DOHH2 (cell line): ENCODE results near the gene MPHOSPH9.

Experiments used
- H3F3A ChIP-seq: fragments of 200-600 bp; sonication (generic), shearing (Covaris generic); 2 replicates; pipeline ENCODE4 v1.6.0; 2016; ENCODE audit warnings: antibody characterized with exemption, mild to moderate bottlenecking; ENCODE audit not compliant: control insufficient read depth, insufficient read depth
- H3K27ac ChIP-seq: fragments of 200-600 bp; sonication (generic); 2 replicates; pipeline ENCODE4 v1.5.1; 2014; ENCODE audit warnings: low read depth, mild to moderate bottlenecking, low read length, moderate library complexity
- H3K27me3 ChIP-seq: fragments of 200-600 bp; sonication (generic); 2 replicates; pipeline ENCODE4 v1.6.1; 2014; ENCODE audit warnings: mild to moderate bottlenecking, low read length, mixed read lengths; ENCODE audit not compliant: control insufficient read depth
- H3K36me3 ChIP-seq: fragments of 200-600 bp; sonication (generic); 2 replicates; pipeline ENCODE4 v1.6.1; 2014; ENCODE audit warnings: mild to moderate bottlenecking, low read length, moderate library complexity, mixed read lengths; ENCODE audit not compliant: control insufficient read depth
- H3K4me1 ChIP-seq: fragments of 200-600 bp; sonication (generic); 2 replicates; pipeline ENCODE4 v1.6.1; 2014; ENCODE audit warnings: mild to moderate bottlenecking, low read length, mixed read lengths; ENCODE audit not compliant: control insufficient read depth
- H3K4me2 ChIP-seq: fragments of 200-600 bp; sonication (generic); 2 replicates; pipeline ENCODE4 v1.6.0; 2014; ENCODE audit warnings: mild to moderate bottlenecking, low read length, moderate library complexity
- H3K4me3 ChIP-seq: fragments of 200-600 bp; sonication (generic); 2 replicates; pipeline ENCODE4 v1.5.1; 2014; ENCODE audit warnings: mild to moderate bottlenecking, low read length, mixed read lengths
- H3K79me2 ChIP-seq: fragments of 200-600 bp; sonication (generic); 2 replicates; pipeline ENCODE4 v1.6.1; 2014; ENCODE audit warnings: mild to moderate bottlenecking, low read length, mixed read lengths; ENCODE audit not compliant: control insufficient read depth
- H3K9me2 ChIP-seq: fragments of 200-600 bp; sonication (generic); replicated peaks from 2 replicates; pipeline ENCODE4 v1.6.1; 2014; ENCODE audit warnings: mild to moderate bottlenecking, low read length, mixed read lengths; ENCODE audit not compliant: control insufficient read depth
- H3K9me3 ChIP-seq: fragments of 200-600 bp; sonication (generic); 2 replicates; pipeline ENCODE4 v1.6.1; 2014; ENCODE audit warnings: antibody characterized with exemption, low read length, mixed read lengths; ENCODE audit not compliant: control insufficient read depth, insufficient read depth
- H4K20me1 ChIP-seq: fragments of 200-600 bp; sonication (generic); 2 replicates; pipeline ENCODE4 v1.6.0; 2014; ENCODE audit warnings: low read depth, mild to moderate bottlenecking, antibody characterized with exemption, low read length, moderate library complexity; ENCODE audit not compliant: control insufficient read depth, insufficient read depth
- CTCF ChIP-seq: fragments of 200-600 bp; sonication (generic); IDR thresholded peaks from one replicate; pipeline ENCODE4 v1.5.1; 2014; ENCODE audit warnings: antibody characterized with exemption, mild to moderate bottlenecking, low read depth, low read length; ENCODE audit not compliant: poor library complexity, severe bottlenecking
- EZH2phosphoT487 ChIP-seq: fragments of 200-600 bp; sonication (generic); IDR thresholded peaks from 2 replicates; pipeline ENCODE4 v1.6.1; 2017; ENCODE audit warnings: borderline replicate concordance, mild to moderate bottlenecking, antibody characterized with exemption, low read length, moderate library complexity, mixed read lengths

Gene MPHOSPH9

GRCh38 chr12:123265851-123266678 is 33.1 kb upstream of the MPHOSPH9 start:
- Histone ChIP-seq H3K4me3 (no peak overlapping the region), H3K4me2 (no peak overlapping the region), H3K79me2 (peaks cover 33% of the 10 kb centered on the region), H3K9me2 (no peaks in the 10 kb centered on the region), H3K27me3 (no peaks in the 10 kb centered on the region), H3K27ac (no peak overlapping the region), H3F3A (no peaks in the 10 kb centered on the region), H3K9me3 (no peaks in the 10 kb centered on the region), H3K4me1 (peaks cover 16% of the 10 kb centered on the region), H4K20me1 (no peaks in the 10 kb centered on the region), H3K36me3 (peaks cover 11% of the 10 kb centered on the region)
- TF ChIP-seq EZH2phosphoT487: no peak
- TF ChIP-seq CTCF: no peak

DNA sequence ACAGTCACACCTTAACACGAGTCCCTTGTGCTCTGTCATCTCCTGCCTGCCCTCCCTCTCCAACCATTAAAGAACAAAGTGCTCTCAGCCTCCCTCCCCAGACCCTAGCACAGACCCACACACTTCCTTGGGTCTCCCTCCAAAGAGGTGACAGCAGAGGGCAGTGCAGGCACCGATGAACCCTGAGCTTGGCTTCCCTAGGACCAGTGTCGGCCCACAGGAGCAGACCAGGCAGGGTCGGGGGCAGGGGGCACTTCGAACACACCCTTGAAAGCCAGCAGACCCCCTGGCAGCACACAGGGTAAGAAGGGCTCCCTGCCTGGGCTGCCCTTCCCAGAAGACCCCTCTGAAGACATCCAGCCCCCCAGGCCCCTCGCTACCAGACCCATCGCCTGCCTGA is 31.7 kb upstream of the MPHOSPH9 start:
- Histone ChIP-seq H3K4me3 (no peak overlapping the region), H3F3A (0 out of 2 replicates have a peak, but pooled peaks cover 4% of the 10 kb centered on the region), H3K4me1 (peaks cover 7% of the 10 kb centered on the region), H3K9me2 (no peaks in the 10 kb centered on the region), H4K20me1 (no peaks in the 10 kb centered on the region), H3K9me3 (no peaks in the 10 kb centered on the region), H3K79me2 (peaks cover 21% of the 10 kb centered on the region), H3K27me3 (no peaks in the 10 kb centered on the region), H3K4me2 (no peak overlapping the region), H3K27ac (no peak overlapping the region), H3K36me3 (peaks cover 24% of the 10 kb centered on the region)
- TF ChIP-seq CTCF (peak; percentile 32), EZH2phosphoT487 (no peak)

GRCh38 chr12:123263196-123263817 is 30.4 kb upstream of the MPHOSPH9 start:
- no peak overlapping the region for H3K4me3 ChIP-seq
- H3K79me2 ChIP-seq: peaks cover 9% of the 10 kb centered on the region
- H3K4me2 ChIP-seq: no peak overlapping the region
- no peaks in the 10 kb centered on the region for H3K9me2 ChIP-seq
- H3K9me3 ChIP-seq: no peaks in the 10 kb centered on the region
- no peaks in the 10 kb centered on the region for H3K27me3 ChIP-seq
- no peaks in the 10 kb centered on the region for H3K4me1 ChIP-seq
- no peak for TF ChIP-seq CTCF
- no peak for TF ChIP-seq EZH2phosphoT487
- H4K20me1 ChIP-seq: 0 out of 2 replicates have a peak, but pooled peaks cover 5% of the 10 kb centered on the region
- no peak overlapping the region for H3K27ac ChIP-seq
- peaks cover 9% of the 10 kb centered on the region; the same call in 1 of the 2 replicates for H3F3A ChIP-seq
- peaks cover 35% of the 10 kb centered on the region for H3K36me3 ChIP-seq
